GM12892 (cell line): Measurements from ENCODE around the gene CDKAL1.

Experiments used
- POLR2A ChIP-seq: IDR thresholded peaks from 2 replicates; pipeline ENCODE4 v1.6.1; 2011; ENCODE audit warnings: low read depth, low read length, control low read depth
- POLR2AphosphoS5 ChIP-seq: IDR thresholded peaks from 2 replicates; pipeline ENCODE4 v1.6.1; 2011; ENCODE audit warnings: low read depth, low read length, control low read depth
- TAF1 ChIP-seq: IDR thresholded peaks from 2 replicates; pipeline ENCODE4 v1.6.1; 2011; ENCODE audit warnings: low read depth, mild to moderate bottlenecking, control low read depth, low read length, borderline replicate concordance

- TF ChIP-seq POLR2A (no peak), POLR2AphosphoS5 (no peak), TAF1 (no peak)
These were observed 398.0 kb downstream of the CDKAL1 start for GRCh38 chr6:20932284-20932683.
